Panc1 (cell line): ENCODE results near the gene GUK1. TPM values are rescaled to one million over a fixed set of nuclear protein-coding genes. Genes with fewer than 3 reads are reported as not detected.

Source experiments
- ATAC-seq: fragments of 200-7000 bp; cut with Tn5 transposase; 2 replicates; pipeline ENCODE4 v1.9.1; 2020; ENCODE audit warnings: mild to moderate bottlenecking, moderate library complexity
- BruUV-seq: library from RNA; stranded (reverse); fragments of 400-500 nt; replicated peaks from 2 replicates; lab custom pipeline; 2021; lab: Mats Ljungman, UMichigan
- CTCF ChIA-PET: fragments of 300-600 bp; sonication (Branson Sonifier 250); formaldehyde crosslinking; loops from one replicate; lab custom pipeline; 2022; ENCODE audit warnings: antibody characterized with exemption; lab: Charles Lee
- POLR2A ChIA-PET: fragments of 300-600 bp; sonication (Branson Sonifier 250); formaldehyde crosslinking; loops from one replicate; lab custom pipeline; 2022; ENCODE audit warnings: antibody characterized with exemption; lab: Charles Lee
- DNase-seq: peaks from one replicate; pipeline ENCODE4 v3.0.0-alpha.2; 2010; ENCODE audit warnings: low read depth, low spot score
- H3K27ac ChIP-seq: 2 replicates; pipeline ENCODE4 v1.5.1; 2011; ENCODE audit warnings: mild to moderate bottlenecking, low read length, inconsistent platforms
- H3K27me3 ChIP-seq: fragments of 200-500 bp; sonication (Bioruptor generic); 2 replicates; pipeline ENCODE4 v1.6.0; 2014; ENCODE audit warnings: low read length, inconsistent platforms; ENCODE audit not compliant: control insufficient read depth, insufficient read depth
- H3K36me3 ChIP-seq: fragments of 200-500 bp; sonication (Bioruptor generic); 2 replicates; pipeline ENCODE4 v1.5.1; 2014; ENCODE audit warnings: inconsistent platforms, mild to moderate bottlenecking, low read length, moderate library complexity; ENCODE audit not compliant: control insufficient read depth, insufficient read depth
- H3K4me1 ChIP-seq: 2 replicates; pipeline ENCODE4 v1.5.1; 2011; ENCODE audit warnings: inconsistent platforms, mild to moderate bottlenecking, low read length, moderate library complexity; ENCODE audit not compliant: control insufficient read depth, insufficient read depth
- H3K4me3 ChIP-seq, 2 experiments: 2 replicates each; pipeline ENCODE4 v1.5.1; 2011 to 2012; ENCODE audit warnings: low read depth in 2 of 2, low read length in 2 of 2, mild to moderate bottlenecking in 2 of 2, inconsistent platforms in 1 of 2, moderate library complexity in 1 of 2
- H3K9me3 ChIP-seq: fragments of 200-500 bp; sonication (Bioruptor generic); 2 replicates; pipeline ENCODE4 v1.5.1; 2014; ENCODE audit warnings: low read depth, mild to moderate bottlenecking, inconsistent platforms, low read length, moderate library complexity; ENCODE audit not compliant: control insufficient read depth, insufficient read depth
- CTCF ChIP-seq: fragments of 450-650 bp; IDR thresholded peaks from 2 replicates; pipeline ENCODE4 v1.5.1; 2017; ENCODE audit warnings: mild to moderate bottlenecking
- POLR2AphosphoS5 ChIP-seq: IDR thresholded peaks from 2 replicates; pipeline ENCODE4 v1.6.1; 2012; ENCODE audit warnings: mild to moderate bottlenecking, low read depth, low read length, moderate library complexity
- REST ChIP-seq, 2 experiments: IDR thresholded peaks; 2 replicates each; pipeline ENCODE4 v1.6.1; 2011 to 2012; ENCODE audit warnings: low read depth in 2 of 2, control low read depth in 1 of 2, low read length in 1 of 2, mild to moderate bottlenecking in 1 of 2, moderate library complexity in 1 of 2; ENCODE audit not compliant: insufficient read depth in 1 of 2
- SIN3A ChIP-seq: IDR thresholded peaks from 2 replicates; pipeline ENCODE4 v1.6.1; 2012; ENCODE audit warnings: low read depth, mild to moderate bottlenecking, low read length, moderate library complexity, borderline replicate concordance; ENCODE audit not compliant: insufficient read depth
- TCF7L2 ChIP-seq: IDR thresholded peaks from 2 replicates; pipeline ENCODE4 v1.6.1; 2011; ENCODE audit warnings: mild to moderate bottlenecking, low read depth, low read length, inconsistent platforms
- in situ Hi-C: cut with HindIII; loops from 2 replicates; pipeline ENCODE4 v1.10.0; 2016; ENCODE audit warnings: low sequenced_read_pairs, low pct_unique_long_range_greater_than_20kb
- intact Hi-C: fragments of 100-400 bp; cut with micrococcal nuclease; formaldehyde crosslinking; loops from one replicate; pipeline ENCODE4 v1.10.0; 2022; ENCODE audit not compliant: unreplicated experiment
- total RNA-seq: library from RNA; stranded (reverse); gene quantifications from one replicate; pipeline ENCODE4 v1.2.1, GENCODE V29; 2021; ENCODE audit not compliant: unreplicated experiment

Gene GUK1
- total RNA-seq, 1 experiment from 2014 or later, result 188 TPM

DNA sequence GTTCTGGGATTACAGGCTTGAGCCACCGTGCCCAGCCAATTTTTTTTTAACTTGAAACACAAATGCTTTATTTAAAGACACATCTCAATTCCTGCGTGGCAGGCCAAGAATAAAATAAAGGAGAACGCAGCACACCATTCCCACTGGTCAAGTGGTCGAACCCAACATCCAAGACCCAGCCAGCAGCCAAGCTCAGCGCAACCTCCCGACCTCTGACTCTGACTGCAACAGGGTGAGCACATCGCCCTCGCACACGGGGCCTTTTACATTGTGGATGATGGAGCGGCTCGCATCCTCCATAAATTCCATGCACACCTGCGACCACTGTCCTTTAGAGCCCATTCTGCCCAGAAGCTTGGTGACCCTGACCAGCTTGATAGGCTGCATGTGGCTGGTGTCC lies 5.5 kb upstream of the GUK1 start:
- Histone ChIP-seq H3K36me3 (no peaks in the 10 kb centered on the region; the same call in 1 of the 2 replicates), H3K4me3 (no peak overlapping the region), H3K27ac (no peak overlapping the region), H3K4me1 (0 out of 2 replicates have a peak, but pooled peaks cover 2% of the 10 kb centered on the region), H3K9me3 (no peaks in the 10 kb centered on the region), H3K27me3 (peaks cover 7% of the 10 kb centered on the region; the same call in 1 of the 2 replicates)
- no peak for ATAC-seq
- intact Hi-C loops (no loop called here), in situ Hi-C loops (no loop called here)
- TF ChIP-seq CTCF (no peak), POLR2AphosphoS5 (no peak)
- ChIA-PET CTCF (no interaction called here), POLR2A (no interaction called here)
- BruUV-seq, result no TSS peak
- DNase-seq, result no peak

GRCh38 chr1:228136901-228137300 lies 3.2 kb upstream of the GUK1 start:
- no peak for ATAC-seq
- BruUV-seq, result no TSS peak
- H3K4me1 ChIP-seq, result peaks cover 6% of the 10 kb centered on the region; the same call in 1 of the 2 replicates
- H3K36me3 ChIP-seq, result peaks cover 3% of the 10 kb centered on the region
- no peak overlapping the region for H3K4me3 ChIP-seq
- POLR2A ChIA-PET, result no interaction called here
- H3K27ac ChIP-seq, result no peak overlapping the region
- no peak for DNase-seq
- in situ Hi-C loops (no loop called here), intact Hi-C loops (no loop called here)
- CTCF ChIA-PET, result no interaction called here
- no peaks in the 10 kb centered on the region for H3K9me3 ChIP-seq
- TF ChIP-seq REST (IDR thresholded peaks at IDR 0.05; ENCODE audit: insufficient read depth in 1 of 2, low read depth in 2 of 2, low read length in 1 of 2) (no peak), CTCF (no peak), SIN3A (no peak), TCF7L2 (no peak), POLR2AphosphoS5 (no peak)
- H3K27me3 ChIP-seq, result peaks cover 7% of the 10 kb centered on the region; the same call in 1 of the 2 replicates
